Naive thymus-derived CD4-positive, alpha-beta T cell (primary cell): Measurements from ENCODE around the gene FBXO11. TPM values are rescaled to one million over a fixed set of nuclear protein-coding genes. Genes with fewer than 3 reads are reported as not detected.

Experiments used
- ATAC-seq: fragments of 150-1000 bp; cut with Tn5 transposase; 2 replicates; pipeline ENCODE4 v1.10.0; 2021; ENCODE audit warnings: mild to moderate bottlenecking, moderate library complexity
- CTCF ChIA-PET: fragments of 350-600 bp; sonication (Branson Sonifier 250); formaldehyde crosslinking; loops from one replicate; lab custom pipeline; 2021; ENCODE audit warnings: antibody characterized with exemption; lab: Charles Lee
- POLR2A ChIA-PET: fragments of 350-600 bp; sonication (Branson Sonifier 250); formaldehyde crosslinking; loops from one replicate; lab custom pipeline; 2021; ENCODE audit warnings: antibody characterized with exemption, inconsistent platforms; lab: Charles Lee
- DNase-seq, 9 donors: peaks; one replicate each; pipeline versions ENCODE4 v3.0.0 to v3.0.0-alpha.2; 2020 to 2022; ENCODE audit warnings: mixed read lengths in 1 of 9
- H3K27ac ChIP-seq: one replicate; pipeline ENCODE4 v1.7.0; 2013; ENCODE audit warnings: mild to moderate bottlenecking, low read depth, low read length, moderate library complexity
- H3K27me3 ChIP-seq, 2 donors: one replicate each; pipeline ENCODE4 v1.7.0; 2013; ENCODE audit warnings: low read length in 2 of 2, mild to moderate bottlenecking in 2 of 2, moderate library complexity in 2 of 2; ENCODE audit not compliant: control insufficient read depth in 2 of 2, insufficient read depth in 2 of 2
- H3K36me3 ChIP-seq, 3 experiments: 1 replicate in 2 of 3; 2 replicates in 1 of 3; pipeline ENCODE4 v1.7.0; 2013; ENCODE audit warnings: low read length in 3 of 3, mild to moderate bottlenecking in 3 of 3, moderate library complexity in 1 of 3; ENCODE audit not compliant: insufficient read depth in 3 of 3, control insufficient read depth in 2 of 3
- H3K4me1 ChIP-seq, 2 donors: one replicate each; pipeline ENCODE4 v1.7.0; 2013; ENCODE audit warnings: low read length in 2 of 2, mild to moderate bottlenecking in 2 of 2, moderate library complexity in 1 of 2; ENCODE audit not compliant: control insufficient read depth in 2 of 2, insufficient read depth in 2 of 2
- H3K4me3 ChIP-seq: 2 replicates; pipeline ENCODE4 v1.7.0; 2013; ENCODE audit warnings: mild to moderate bottlenecking, low read length
- H3K9me3 ChIP-seq, 3 experiments: 1 replicate in 2 of 3; 2 replicates in 1 of 3; pipeline ENCODE4 v1.7.0; 2013; ENCODE audit warnings: low read length in 3 of 3; ENCODE audit not compliant: control insufficient read depth in 2 of 3
- H3K27ac Mint-ChIP-seq, 9 donors: one replicate each; pipeline ENCODE4 v1.8.0; 2020 to 2022; ENCODE audit warnings: mixed read lengths in 9 of 9, mild to moderate bottlenecking in 8 of 9, moderate library complexity in 5 of 9, inconsistent platforms in 2 of 9
- H3K27me3 Mint-ChIP-seq, 5 donors: one replicate each; pipeline ENCODE4 v1.8.0; 2021 to 2022; ENCODE audit warnings: mixed read lengths in 5 of 5, mild to moderate bottlenecking in 1 of 5
- H3K36me3 Mint-ChIP-seq, 5 donors: one replicate each; pipeline ENCODE4 v1.8.0; 2020 to 2022; ENCODE audit warnings: mixed read lengths in 5 of 5, mild to moderate bottlenecking in 3 of 5, inconsistent platforms in 1 of 5
- H3K4me1 Mint-ChIP-seq, 7 donors: one replicate each; pipeline ENCODE4 v1.8.0; 2020 to 2022; ENCODE audit warnings: mixed read lengths in 7 of 7, mild to moderate bottlenecking in 3 of 7, inconsistent platforms in 1 of 7
- H3K4me3 Mint-ChIP-seq, 10 donors: one replicate each; pipeline ENCODE4 v1.8.0; 2020 to 2022; ENCODE audit warnings: mild to moderate bottlenecking in 10 of 10, mixed read lengths in 10 of 10, moderate library complexity in 6 of 10, inconsistent platforms in 2 of 10
- H3K9me3 Mint-ChIP-seq, 11 donors: one replicate each; pipeline ENCODE4 v1.8.0; 2020 to 2022; ENCODE audit warnings: mixed read lengths in 11 of 11, mild to moderate bottlenecking in 4 of 11, inconsistent platforms in 1 of 11, moderate library complexity in 1 of 11
- intact Hi-C, 2 donors: fragments of 100-400 bp; cut with micrococcal nuclease; formaldehyde crosslinking; loops; one replicate each; pipeline ENCODE4 v1.15.1; 2023
- polyA plus RNA-seq, 2 donors: library from polyadenylated mRNA; unstranded; fragments of 300-500 nt; fragmentation: Illumina TruSeq; gene quantifications; one replicate each; pipeline ENCODE4 v1.2.3, GENCODE V29; 2021
- total RNA-seq, 6 experiments: library from RNA in 5 of 6; stranded (reverse) in 5 of 6; gene quantifications; 1 replicate in 5 of 6; 2 replicates in 1 of 6; pipeline ENCODE4 v1.2.3 and lab custom pipeline; 2021 to 2026

FBXO11 gene
- total and polyA plus RNA-seq, 7 experiments from 2014 or later = 7.7 to 92.1 (median 85.4) TPM

DNA sequence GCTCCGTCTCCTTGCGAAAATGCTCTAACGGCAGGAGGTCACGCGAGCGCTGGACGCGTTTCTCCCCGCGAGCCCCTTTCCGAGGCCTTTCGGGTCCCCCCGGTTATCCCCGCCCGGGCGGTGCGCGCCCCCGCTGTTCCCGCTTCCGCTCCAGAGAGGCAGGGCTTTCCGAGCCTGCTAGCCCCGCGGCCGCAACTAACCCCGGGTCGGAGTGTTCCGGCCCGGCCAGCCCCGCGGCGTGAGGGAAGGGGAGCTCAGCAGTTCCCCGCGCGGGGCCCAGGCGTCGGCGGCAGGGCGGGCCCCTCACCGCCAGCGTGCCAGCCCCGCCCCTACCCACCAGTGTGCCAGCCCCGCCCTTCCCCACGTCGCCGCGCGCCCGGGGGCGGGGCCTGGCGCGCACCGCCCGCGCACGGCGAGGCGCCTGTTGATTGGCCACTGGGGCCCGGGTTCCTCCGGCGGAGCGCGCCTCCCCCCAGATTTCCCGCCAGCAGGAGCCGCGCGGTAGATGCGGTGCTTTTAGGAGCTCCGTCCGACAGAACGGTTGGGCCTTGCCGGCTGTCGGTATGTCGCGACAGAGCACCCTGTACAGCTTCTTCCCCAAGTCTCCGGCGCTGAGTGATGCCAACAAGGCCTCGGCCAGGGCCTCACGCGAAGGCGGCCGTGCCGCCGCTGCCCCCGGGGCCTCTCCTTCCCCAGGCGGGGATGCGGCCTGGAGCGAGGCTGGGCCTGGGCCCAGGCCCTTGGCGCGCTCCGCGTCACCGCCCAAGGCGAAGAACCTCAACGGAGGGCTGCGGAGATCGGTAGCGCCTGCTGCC, 123.4 kb downstream of the FBXO11 start, which contains the start of gene MSH6:
Gene MSH6, plus strand, starts transcription at position 475 of the 815 bp plus-strand sequence. Its CDS starts 89 bp downstream, at position 564.
- H3K4me3 ChIP-seq = peak within 1 kb of the TSS; percentile 97
- peaks cover 5 to 8% of the 10 kb centered on the region in 2 donors for H3K4me1 ChIP-seq
- ATAC-seq = peak; percentile 97
- no peaks in the 10 kb centered on the region for H3K36me3 ChIP-seq
- Mint-ChIP-seq H3K27me3 (no peaks in the 10 kb centered on the region), H3K27ac (peak within 1 kb of the TSS; percentile 62 to 93 (median 87)), H3K4me1 (peaks cover 7 to 39% (median 24%) of the 10 kb centered on the region in 7 donors), H3K9me3 (no peaks in the 10 kb centered on the region), H3K36me3 (peaks cover 0 to 10% (median 5%) of the 10 kb centered on the region in 5 donors), H3K4me3 (peak within 1 kb of the TSS; percentile 70 to 97 (median 92))
- ChIA-PET CTCF (interaction anchor here (0.7 to 1.0 kb wide), 2 partner anchors 11 to 15 kb away, joined by 3 to 4 read pairs; no protein-coding TSS in a partner anchor), POLR2A (interaction anchor here (0.8 to 1.3 kb wide), 5 partner anchors 14 to 380 kb away, joined by 3 to 6 read pairs (median 4); partner anchors contain the start of gene MSH2)
- peak within 1 kb of the TSS; percentile 94 for H3K27ac ChIP-seq
- no peaks in the 10 kb centered on the region for H3K27me3 ChIP-seq
- no peaks in the 10 kb centered on the region for H3K9me3 ChIP-seq
- intact Hi-C loops = loop anchor here (1.0 to 10.0 kb wide), 8 partner anchors 15 to 868 kb away; partner anchors contain the start of genes FBXO11 (in 2 of the 2) and MCFD2 (in 1 of the 2)
- peak; percentile 85 to 93 (median 92) for DNase-seq

DNA sequence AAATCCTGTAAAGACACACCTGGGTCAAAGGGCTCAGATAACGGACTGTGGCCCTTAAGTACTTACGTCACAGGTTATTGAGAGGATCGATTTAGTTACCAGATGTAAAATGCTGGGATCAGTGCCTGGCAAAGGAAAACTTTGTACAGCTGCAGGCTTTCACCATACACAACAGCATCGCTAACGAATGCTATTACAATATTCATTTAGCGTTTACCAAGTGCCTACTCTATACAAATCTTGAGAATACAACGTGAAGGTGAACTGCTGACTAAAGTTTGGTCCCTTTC, 124.0 kb downstream of the FBXO11 start:
- Histone ChIP-seq H3K4me1 (peaks cover 5 to 8% of the 10 kb centered on the region in 2 donors), H3K27ac (peak overlapping the region; percentile 94), H3K36me3 (no peaks in the 10 kb centered on the region), H3K4me3 (peak overlapping the region; percentile 97), H3K27me3 (no peaks in the 10 kb centered on the region), H3K9me3 (no peaks in the 10 kb centered on the region)
- H3K4me3 Mint-ChIP-seq = peak overlapping the region; percentile 70 to 93 (median 88)
- CTCF ChIA-PET = interaction anchor here (1.0 kb wide), 1 partner anchor 11 kb away, joined by 3 read pairs; no protein-coding TSS in a partner anchor
- H3K9me3 Mint-ChIP-seq = no peaks in the 10 kb centered on the region
- DNase-seq (no peak), ATAC-seq (peak; percentile 0)
- intact Hi-C loops = loop anchor here in 1 of 2 donors (1.0 to 10.0 kb wide), 4 partner anchors 261 to 868 kb away; partner anchors contain the start of gene MCFD2
- peaks cover 0 to 10% (median 5%) of the 10 kb centered on the region in 5 donors for H3K36me3 Mint-ChIP-seq
- H3K27me3 Mint-ChIP-seq = peaks cover 0 to 5% (median 0%) of the 10 kb centered on the region in 5 donors
- H3K4me1 Mint-ChIP-seq = peaks cover 7 to 34% (median 24%) of the 10 kb centered on the region in 7 donors
- peak overlapping the region; percentile 6 to 91 (median 84) for H3K27ac Mint-ChIP-seq
- POLR2A ChIA-PET = interaction anchor here (1.1 to 1.3 kb wide), 2 partner anchors 40 to 379 kb away, joined by 4 to 5 read pairs; partner anchors contain the start of gene MSH2

DNA sequence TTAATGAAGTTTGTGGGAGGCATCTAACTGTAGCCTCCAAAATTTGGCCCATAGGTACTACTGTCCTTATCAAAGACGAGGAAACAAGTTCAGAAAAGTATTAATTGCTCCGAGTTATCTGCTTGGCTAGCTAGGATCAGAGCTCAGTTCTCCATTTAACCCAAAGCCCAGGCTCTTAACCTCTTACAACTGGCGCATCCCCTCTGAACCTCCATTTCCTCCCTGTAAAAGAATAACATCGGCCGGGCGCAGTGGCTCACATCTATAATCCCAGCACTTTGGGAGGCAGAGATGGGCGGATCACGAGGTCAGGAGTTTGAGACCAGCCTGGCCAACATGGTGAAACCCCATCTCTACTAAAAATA, 126.9 kb downstream of the FBXO11 start:
- DNase-seq = no peak
- Mint-ChIP-seq H3K4me3 (no peak overlapping the region), H3K36me3 (peaks cover 0 to 3% (median 0%) of the 10 kb centered on the region in 5 donors), H3K27ac (no peak overlapping the region), H3K27me3 (peaks cover 0 to 11% (median 0%) of the 10 kb centered on the region in 5 donors), H3K4me1 (peaks cover 0 to 9% (median 6%) of the 10 kb centered on the region in 7 donors), H3K9me3 (no peaks in the 10 kb centered on the region)
- Histone ChIP-seq H3K4me3 (no peak overlapping the region), H3K27ac (no peak overlapping the region), H3K4me1 (peaks cover 3 to 4% of the 10 kb centered on the region in 2 donors), H3K9me3 (no peaks in the 10 kb centered on the region), H3K27me3 (no peaks in the 10 kb centered on the region), H3K36me3 (no peaks in the 10 kb centered on the region)
- ChIA-PET CTCF (no interaction called here), POLR2A (no interaction called here)
- ATAC-seq = no peak
- intact Hi-C loops = no loop called here

DNA sequence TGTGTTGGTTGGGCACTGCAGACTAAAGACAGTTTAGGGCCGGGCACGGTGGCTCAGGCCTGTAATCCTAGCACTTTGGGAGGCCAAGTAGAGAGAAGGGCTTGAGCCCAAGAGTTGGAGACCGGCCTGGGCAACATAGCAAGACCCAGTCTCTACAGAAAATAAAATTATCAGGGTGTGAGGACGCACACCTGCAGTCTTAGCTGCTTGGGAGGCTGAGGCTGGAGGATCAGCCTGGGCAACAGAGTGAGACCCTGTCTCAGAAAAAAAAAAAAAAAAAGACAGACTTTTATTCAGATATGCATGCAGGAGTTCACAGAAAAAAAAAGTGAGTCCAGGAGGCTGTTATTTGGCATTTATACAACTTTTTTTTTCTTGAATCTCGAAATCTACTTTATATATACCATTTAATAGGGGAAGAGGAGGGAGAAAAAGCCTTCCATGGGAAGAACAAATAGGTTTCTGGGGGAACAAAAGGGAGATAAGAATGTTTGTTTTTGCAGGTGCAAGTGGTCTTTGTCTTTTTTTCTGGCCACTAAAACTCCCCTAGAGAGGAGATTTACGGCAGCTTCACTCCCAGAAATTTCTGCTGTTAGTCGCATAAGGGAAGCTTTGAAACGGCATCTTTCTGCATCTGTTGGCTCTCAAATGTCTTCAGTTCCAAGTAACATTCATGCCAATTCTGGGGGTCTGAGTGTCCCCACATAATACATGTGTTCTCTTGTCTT, 127.4 kb downstream of the FBXO11 start:
- H3K4me1 ChIP-seq = no peaks in the 10 kb centered on the region
- H3K4me3 ChIP-seq = no peak overlapping the region
- DNase-seq (no peak), ATAC-seq (no peak)
- H3K27me3 ChIP-seq = no peaks in the 10 kb centered on the region
- no peaks in the 10 kb centered on the region for H3K9me3 Mint-ChIP-seq
- H3K27ac ChIP-seq = no peak overlapping the region
- peaks cover 0 to 3% (median 0%) of the 10 kb centered on the region in 5 donors for H3K36me3 Mint-ChIP-seq
- ChIA-PET POLR2A (no interaction called here), CTCF (no interaction called here)
- no peaks in the 10 kb centered on the region for H3K36me3 ChIP-seq
- H3K9me3 ChIP-seq = no peaks in the 10 kb centered on the region
- peaks cover 0 to 13% (median 0%) of the 10 kb centered on the region in 5 donors for H3K27me3 Mint-ChIP-seq
- peaks cover 0 to 6% (median 3%) of the 10 kb centered on the region in 7 donors for H3K4me1 Mint-ChIP-seq
- no peak overlapping the region for H3K27ac Mint-ChIP-seq
- intact Hi-C loops = no loop called here
- H3K4me3 Mint-ChIP-seq = no peak overlapping the region

DNA sequence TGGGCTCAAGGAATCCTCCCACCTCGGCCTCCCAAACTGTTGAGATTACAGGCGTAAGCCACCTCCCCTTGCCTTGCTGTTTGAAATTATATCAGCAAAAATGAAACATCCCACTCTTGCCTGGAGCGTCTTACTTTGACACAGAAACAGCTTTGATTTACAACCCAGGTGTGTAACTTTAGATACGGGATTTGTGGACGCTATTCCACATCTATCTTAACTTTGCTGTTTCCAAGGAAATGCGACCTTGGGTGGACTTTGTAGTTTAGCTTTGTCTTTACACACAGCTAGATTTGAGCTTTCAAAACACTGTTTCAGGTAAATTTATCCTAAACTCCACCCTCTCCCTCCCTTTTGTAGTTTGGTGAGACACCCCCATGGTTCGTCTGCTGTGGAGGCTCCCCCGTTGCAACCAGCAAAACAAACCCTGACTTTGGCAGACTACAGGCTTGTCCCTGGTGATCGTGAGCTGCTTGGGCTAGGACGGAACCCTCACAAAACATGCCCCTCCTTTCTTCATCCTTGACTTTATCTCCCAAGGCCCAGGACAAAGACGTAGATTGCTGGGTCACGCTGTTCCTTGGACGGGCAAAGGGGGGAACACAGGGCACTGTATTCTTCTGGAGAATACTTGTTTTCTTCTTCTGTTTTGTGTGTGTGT, 128.9 kb downstream of the FBXO11 start:
- Histone ChIP-seq H3K36me3 (no peaks in the 10 kb centered on the region), H3K4me3 (no peak overlapping the region), H3K4me1 (no peaks in the 10 kb centered on the region), H3K27me3 (no peaks in the 10 kb centered on the region), H3K27ac (no peak overlapping the region), H3K9me3 (no peaks in the 10 kb centered on the region)
- DNase-seq = no peak
- ATAC-seq = no peak
- Mint-ChIP-seq H3K4me1 (peaks cover 0 to 5% (median 3%) of the 10 kb centered on the region in 7 donors), H3K4me3 (no peak overlapping the region), H3K27ac (no peak overlapping the region), H3K36me3 (no peaks in the 10 kb centered on the region), H3K27me3 (peaks cover 0 to 17% (median 0%) of the 10 kb centered on the region in 5 donors), H3K9me3 (no peaks in the 10 kb centered on the region)
- intact Hi-C loops = no loop called here
- ChIA-PET CTCF (no interaction called here), POLR2A (interaction anchor here (0.8 kb wide), 1 partner anchor 10 kb away, joined by 3 read pairs; no protein-coding TSS in a partner anchor)

DNA sequence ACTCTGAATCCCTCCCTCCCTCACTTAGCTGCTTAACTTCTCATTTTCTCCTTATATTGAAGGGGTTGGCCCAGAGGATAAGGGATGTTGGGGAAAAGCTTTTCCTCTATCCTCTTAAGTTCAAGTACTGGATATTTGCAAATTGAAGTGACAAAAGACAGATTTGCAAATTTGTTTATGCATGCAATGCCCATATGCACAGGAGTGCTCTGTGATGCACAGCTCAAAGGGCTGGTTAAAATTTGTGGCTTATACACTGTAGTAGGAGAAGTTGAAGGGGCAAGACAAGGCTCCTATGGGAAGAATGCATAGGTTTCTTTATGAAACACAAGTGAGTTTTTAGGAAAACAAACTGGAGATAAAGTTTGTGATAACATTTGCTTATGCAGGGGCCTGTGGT, 131.7 kb downstream of the FBXO11 start:
- H3K36me3 Mint-ChIP-seq = peaks cover 0 to 3% (median 0%) of the 10 kb centered on the region in 5 donors
- no peaks in the 10 kb centered on the region for H3K4me1 ChIP-seq
- H3K27me3 ChIP-seq = no peaks in the 10 kb centered on the region
- no peaks in the 10 kb centered on the region for H3K9me3 ChIP-seq
- DNase-seq (no peak), ATAC-seq (no peak)
- H3K4me1 Mint-ChIP-seq = peaks cover 0 to 12% (median 0%) of the 10 kb centered on the region in 7 donors
- H3K9me3 Mint-ChIP-seq = peaks cover 0 to 3% (median 0%) of the 10 kb centered on the region in 11 donors
- H3K36me3 ChIP-seq = no peaks in the 10 kb centered on the region
- no peak overlapping the region for H3K27ac ChIP-seq
- H3K27me3 Mint-ChIP-seq = peaks cover 0 to 17% (median 0%) of the 10 kb centered on the region in 5 donors
- intact Hi-C loops = no loop called here
- ChIA-PET POLR2A (interaction anchor here (0.5 kb wide), 1 partner anchor 872 kb away, joined by 7 read pairs; no protein-coding TSS in a partner anchor), CTCF (no interaction called here)
- H3K27ac Mint-ChIP-seq = no peak overlapping the region
- no peak overlapping the region for H3K4me3 ChIP-seq
- H3K4me3 Mint-ChIP-seq = no peak overlapping the region
